Left ventricle myocardium superior (tissue), 1 donor: ENCODE measurements around the gene ERCC6. TPM values are rescaled to one million over a fixed set of nuclear protein-coding genes. Genes with fewer than 3 reads are reported as not detected.
A peak's percentile ranks its signal among the peaks of the same experiment; 100 is the strongest.

Experiments used
- ATAC-seq: fragments of 200-7000 bp; cut with Tn5 transposase; one replicate; pipeline ENCODE4 v1.9.1; 2020; ENCODE audit warnings: mild to moderate bottlenecking, moderate library complexity
- DNase-seq: peaks from one replicate; pipeline ENCODE4 v3.0.0-alpha.2; 2020
- intact Hi-C: fragments of 100-400 bp; cut with micrococcal nuclease; formaldehyde crosslinking; loops from one replicate; pipeline ENCODE4 v1.11.0; 2022
- long read RNA-seq: library from polyadenylated mRNA; unstranded; transcript quantifications from one replicate; pipeline ENCODE4 v2.0.0, GENCODE V29; 2021
- total RNA-seq: library from RNA; stranded (reverse); fragmentation: NEBNext Ultra II Directional; extraction: Animal tissue kit (Norgen Biotek cat#: 25700); gene quantifications from one replicate; pipeline ENCODE4 v1.2.1, GENCODE V29; 2021
- donor health status: DM: no; HTN: yes; CAD: no; lungs with severe emphysema.

ERCC6 gene
- total RNA-seq = 25.1 TPM
- long read RNA-seq, full-length matches to known transcripts = 8 of 19 reads
- long read RNA-seq, partial matches to known transcripts = 5 of 19 reads
- long read RNA-seq, other reads (novel, unspliced or antisense) = 6 of 19 reads

GRCh38 chr10:49538381-49539319, at the start of gene ERCC6:
Gene ERCC6 (minus strand): TSS chr10:49539121.
- peak; percentile 99 for DNase-seq
- peak; percentile 98 for ATAC-seq
- intact Hi-C loops = no loop called here

- ATAC-seq (no peak), DNase-seq (no peak)
- intact Hi-C loops = no loop called here
Observed at GRCh38 chr10:49587981-49588380, 49.1 kb upstream of the ERCC6 start.

GRCh38 chr10:49585387-49585786, 46.5 kb upstream of the ERCC6 start:
- intact Hi-C loops = no loop called here
- ATAC-seq (no peak), DNase-seq (no peak)

GRCh38 chr10:49579621-49580020, 40.7 kb upstream of the ERCC6 start:
- no peak for DNase-seq
- ATAC-seq = no peak
- intact Hi-C loops = no loop called here

GRCh38 chr10:49578392-49578791, 39.5 kb upstream of the ERCC6 start:
- DNase-seq = no peak
- no peak for ATAC-seq
- intact Hi-C loops = no loop called here

GRCh38 chr10:49577182-49577925, 38.4 kb upstream of the ERCC6 start:
- DNase-seq (no peak), ATAC-seq (no peak)
- intact Hi-C loops = no loop called here

- intact Hi-C loops = no loop called here
- no peak for DNase-seq
- ATAC-seq = no peak
Observed at GRCh38 chr10:49575489-49576072, 36.7 kb upstream of the ERCC6 start.

GRCh38 chr10:49572594-49573114, 33.7 kb upstream of the ERCC6 start:
- ATAC-seq (no peak), DNase-seq (no peak)
- intact Hi-C loops = no loop called here

GRCh38 chr10:49571388-49571787, 32.5 kb upstream of the ERCC6 start:
- ATAC-seq (no peak), DNase-seq (no peak)
- intact Hi-C loops = no loop called here

GRCh38 chr10:49569031-49569631, 30.2 kb upstream of the ERCC6 start:
- no peak for ATAC-seq
- intact Hi-C loops = no loop called here
- DNase-seq = no peak

- no peak for ATAC-seq
- intact Hi-C loops = no loop called here
- DNase-seq = no peak
Observed at GRCh38 chr10:49568235-49568634, 29.3 kb upstream of the ERCC6 start.

GRCh38 chr10:49567810-49568209, 28.9 kb upstream of the ERCC6 start:
- ATAC-seq (no peak), DNase-seq (no peak)
- intact Hi-C loops = no loop called here

- DNase-seq (no peak), ATAC-seq (peak; percentile 55)
- intact Hi-C loops = no loop called here
Observed at GRCh38 chr10:49564461-49565009, 25.6 kb upstream of the ERCC6 start.

GRCh38 chr10:49562893-49563292, 24.0 kb upstream of the ERCC6 start:
- ATAC-seq = no peak
- no peak for DNase-seq
- intact Hi-C loops = no loop called here

GRCh38 chr10:49560526-49560925, 21.6 kb upstream of the ERCC6 start:
- DNase-seq = no peak
- intact Hi-C loops = no loop called here
- no peak for ATAC-seq

GRCh38 chr10:49559476-49559875, 20.6 kb upstream of the ERCC6 start:
- DNase-seq = no peak
- intact Hi-C loops = no loop called here
- ATAC-seq = no peak

- ATAC-seq (no peak), DNase-seq (no peak)
- intact Hi-C loops = no loop called here
Observed at GRCh38 chr10:49558190-49558589, 19.3 kb upstream of the ERCC6 start.

- ATAC-seq (no peak), DNase-seq (no peak)
- intact Hi-C loops = no loop called here
Observed at GRCh38 chr10:49557681-49558080, 18.8 kb upstream of the ERCC6 start.

GRCh38 chr10:49556723-49557122, 17.8 kb upstream of the ERCC6 start:
- intact Hi-C loops = no loop called here
- ATAC-seq = no peak

More at GRCh38 chr10:49556723-49557122, 17.8 kb upstream of the ERCC6 start:
- DNase-seq = no peak
